ENCODE results near the gene FARP1. TPM values are rescaled to one million over a fixed set of nuclear protein-coding genes. Genes with fewer than 3 reads are reported as not detected.
A peak's percentile ranks its signal among the peaks of the same experiment; 100 is the strongest.

The FARP1 gene
- total and polyA plus RNA-seq, 10 of the 15 experiments (the other 5 are each of a cell fraction or from before 2014, with no cell fraction given) = 0.17 to 6.9 (median 0.68) TPM

- TF ChIP-seq ZNF274 (IDR thresholded peaks at IDR 0.05; ENCODE audit: insufficient read depth, insufficient read length) (no peak), MYC (IDR thresholded peaks at IDR 0.05; ENCODE audit: insufficient read depth, insufficient read length, insufficient replicate concordance, low read length, severe bottlenecking) (no peak), ZNF217 (IDR thresholded peaks at IDR 0.05) (peak; percentile 72; the same call in 1 of the 2 replicates), DPF2 (IDR thresholded peaks at IDR 0.05) (peak; percentile 93), RELA (IDR thresholded peaks at IDR 0.05; ENCODE audit: borderline replicate concordance, partially characterized antibody) (peak; percentile 85), TCF3 (IDR thresholded peaks at IDR 0.05; ENCODE audit: borderline replicate concordance, insufficient read depth, low read depth, low read length) (0 out of 2 replicates have a peak, but pooled peaks have one; percentile 12), EGR1 (IDR thresholded peaks at IDR 0.05; ENCODE audit: borderline replicate concordance in 1 of 2, low read depth in 2 of 2, low read length in 2 of 2) (no peak), POLR2AphosphoS2 (IDR thresholded peaks at IDR 0.05; ENCODE audit: low read depth, low read length) (no peak), ZZZ3 (IDR thresholded peaks at IDR 0.05; ENCODE audit: control insufficient read depth, insufficient read length, low read depth) (no peak), SP1 (IDR thresholded peaks at IDR 0.05; ENCODE audit: low read depth, low read length) (peak; percentile 71), TCF12 (IDR thresholded peaks at IDR 0.05; ENCODE audit: low read depth, low read length) (peak; percentile 78; the same call in 1 of the 2 replicates), E2F4 (IDR thresholded peaks at IDR 0.05; ENCODE audit: low read depth, low read length) (no peak), HCFC1 (IDR thresholded peaks at IDR 0.05; ENCODE audit: low read length) (no peak), MXI1 (IDR thresholded peaks at IDR 0.05; ENCODE audit: low read depth, low read length) (peak; percentile 70), IKZF2 (IDR thresholded peaks at IDR 0.05) (peak; percentile 87 to 94), CHD4 (IDR thresholded peaks at IDR 0.05) (no peak), CBX3 (IDR thresholded peaks at IDR 0.05; ENCODE audit: borderline replicate concordance, low read depth) (no peak), ZNF622 (IDR thresholded peaks at IDR 0.05) (no peak), KAT2A (conservative IDR thresholded peaks at IDR 0.05; ENCODE audit: control insufficient read depth, low read depth, low read length) (no peak), NR2C2 (IDR thresholded peaks at IDR 0.05; ENCODE audit: borderline replicate concordance, control insufficient read depth, insufficient read length, low read depth) (no peak), LARP7 (IDR thresholded peaks at IDR 0.05) (no peak)
- TF ChIP-seq, protein P1, sequence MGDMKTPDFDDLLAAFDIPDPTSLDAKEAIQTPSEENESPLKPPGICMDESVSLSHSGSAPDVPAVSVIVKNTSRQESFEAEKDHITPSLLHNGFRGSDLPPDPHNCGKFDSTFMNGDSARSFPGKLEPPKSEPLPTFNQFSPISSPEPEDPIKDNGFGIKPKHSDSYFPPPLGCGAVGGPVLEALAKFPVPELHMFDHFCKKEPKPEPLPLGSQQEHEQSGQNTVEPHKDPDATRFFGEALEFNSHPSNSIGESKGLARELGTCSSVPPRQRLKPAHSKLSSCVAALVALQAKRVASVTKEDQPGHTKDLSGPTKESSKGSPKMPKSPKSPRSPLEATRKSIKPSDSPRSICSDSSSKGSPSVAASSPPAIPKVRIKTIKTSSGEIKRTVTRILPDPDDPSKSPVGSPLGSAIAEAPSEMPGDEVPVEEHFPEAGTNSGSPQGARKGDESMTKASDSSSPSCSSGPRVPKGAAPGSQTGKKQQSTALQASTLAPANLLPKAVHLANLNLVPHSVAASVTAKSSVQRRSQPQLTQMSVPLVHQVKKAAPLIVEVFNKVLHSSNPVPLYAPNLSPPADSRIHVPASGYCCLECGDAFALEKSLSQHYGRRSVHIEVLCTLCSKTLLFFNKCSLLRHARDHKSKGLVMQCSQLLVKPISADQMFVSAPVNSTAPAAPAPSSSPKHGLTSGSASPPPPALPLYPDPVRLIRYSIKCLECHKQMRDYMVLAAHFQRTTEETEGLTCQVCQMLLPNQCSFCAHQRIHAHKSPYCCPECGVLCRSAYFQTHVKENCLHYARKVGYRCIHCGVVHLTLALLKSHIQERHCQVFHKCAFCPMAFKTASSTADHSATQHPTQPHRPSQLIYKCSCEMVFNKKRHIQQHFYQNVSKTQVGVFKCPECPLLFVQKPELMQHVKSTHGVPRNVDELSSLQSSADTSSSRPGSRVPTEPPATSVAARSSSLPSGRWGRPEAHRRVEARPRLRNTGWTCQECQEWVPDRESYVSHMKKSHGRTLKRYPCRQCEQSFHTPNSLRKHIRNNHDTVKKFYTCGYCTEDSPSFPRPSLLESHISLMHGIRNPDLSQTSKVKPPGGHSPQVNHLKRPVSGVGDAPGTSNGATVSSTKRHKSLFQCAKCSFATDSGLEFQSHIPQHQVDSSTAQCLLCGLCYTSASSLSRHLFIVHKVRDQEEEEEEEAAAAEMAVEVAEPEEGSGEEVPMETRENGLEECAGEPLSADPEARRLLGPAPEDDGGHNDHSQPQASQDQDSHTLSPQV (IDR thresholded peaks at IDR 0.05) = no peak
- TF ChIP-seq, protein P2, sequence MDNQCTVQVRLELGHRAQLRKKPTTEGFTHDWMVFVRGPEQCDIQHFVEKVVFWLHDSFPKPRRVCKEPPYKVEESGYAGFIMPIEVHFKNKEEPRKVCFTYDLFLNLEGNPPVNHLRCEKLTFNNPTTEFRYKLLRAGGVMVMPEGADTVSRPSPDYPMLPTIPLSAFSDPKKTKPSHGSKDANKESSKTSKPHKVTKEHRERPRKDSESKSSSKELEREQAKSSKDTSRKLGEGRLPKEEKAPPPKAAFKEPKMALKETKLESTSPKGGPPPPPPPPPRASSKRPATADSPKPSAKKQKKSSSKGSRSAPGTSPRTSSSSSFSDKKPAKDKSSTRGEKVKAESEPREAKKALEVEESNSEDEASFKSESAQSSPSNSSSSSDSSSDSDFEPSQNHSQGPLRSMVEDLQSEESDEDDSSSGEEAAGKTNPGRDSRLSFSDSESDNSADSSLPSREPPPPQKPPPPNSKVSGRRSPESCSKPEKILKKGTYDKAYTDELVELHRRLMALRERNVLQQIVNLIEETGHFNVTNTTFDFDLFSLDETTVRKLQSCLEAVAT (IDR thresholded peaks at IDR 0.05) = peak; percentile 88
- TF ChIP-seq, protein P3, sequence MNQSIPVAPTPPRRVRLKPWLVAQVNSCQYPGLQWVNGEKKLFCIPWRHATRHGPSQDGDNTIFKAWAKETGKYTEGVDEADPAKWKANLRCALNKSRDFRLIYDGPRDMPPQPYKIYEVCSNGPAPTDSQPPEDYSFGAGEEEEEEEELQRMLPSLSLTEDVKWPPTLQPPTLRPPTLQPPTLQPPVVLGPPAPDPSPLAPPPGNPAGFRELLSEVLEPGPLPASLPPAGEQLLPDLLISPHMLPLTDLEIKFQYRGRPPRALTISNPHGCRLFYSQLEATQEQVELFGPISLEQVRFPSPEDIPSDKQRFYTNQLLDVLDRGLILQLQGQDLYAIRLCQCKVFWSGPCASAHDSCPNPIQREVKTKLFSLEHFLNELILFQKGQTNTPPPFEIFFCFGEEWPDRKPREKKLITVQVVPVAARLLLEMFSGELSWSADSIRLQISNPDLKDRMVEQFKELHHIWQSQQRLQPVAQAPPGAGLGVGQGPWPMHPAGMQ (IDR thresholded peaks at IDR 0.05; ENCODE audit: borderline replicate concordance) = no peak
These were observed 358.1 kb downstream of the FARP1 start (continued) for GRCh38 chr13:98500963-98501421.
